Neural progenitor cell (in vitro differentiated cells): ENCODE data around the gene GRIK2. TPM values are rescaled to one million over a fixed set of nuclear protein-coding genes. Genes with fewer than 3 reads are reported as not detected.

Experiments
- DNase-seq: peaks from one replicate; pipeline ENCODE4 v3.0.0-alpha.2; 2016; ENCODE audit warnings: low spot score
- H2AFZ ChIP-seq: fragments of 200-600 bp; sonication (generic); replicated peaks from 2 replicates; pipeline ENCODE4 v1.6.1; 2016; ENCODE audit warnings: antibody characterized with exemption
- H3F3A ChIP-seq: fragments of 200-600 bp; sonication (generic); 2 replicates; pipeline ENCODE4 v1.6.1; 2016; ENCODE audit warnings: antibody characterized with exemption, low read depth
- H3K27ac ChIP-seq: fragments of 200-600 bp; sonication (generic); 2 replicates; pipeline ENCODE4 v1.5.1; 2016; ENCODE audit warnings: mild to moderate bottlenecking
- H3K27me3 ChIP-seq: fragments of 200-600 bp; sonication (generic); 2 replicates; pipeline ENCODE4 v1.6.1; 2016; ENCODE audit warnings: mild to moderate bottlenecking, moderate library complexity
- H3K36me3 ChIP-seq: fragments of 200-600 bp; sonication (generic); 2 replicates; pipeline ENCODE4 v1.5.1; 2016
- H3K4me1 ChIP-seq: fragments of 200-600 bp; sonication (generic); 2 replicates; pipeline ENCODE4 v1.6.1; 2016; ENCODE audit warnings: mixed run types
- H3K4me2 ChIP-seq: fragments of 200-600 bp; sonication (generic); 2 replicates; pipeline ENCODE4 v1.6.1; 2016
- H3K4me3 ChIP-seq: fragments of 200-600 bp; sonication (generic); 2 replicates; pipeline ENCODE4 v1.5.1; 2016
- H3K79me2 ChIP-seq: fragments of 200-600 bp; sonication (generic); 2 replicates; pipeline ENCODE4 v1.6.1; 2016; ENCODE audit warnings: low read depth
- H3K9ac ChIP-seq: fragments of 200-600 bp; sonication (generic); 2 replicates; pipeline ENCODE4 v1.6.1; 2016
- H3K9me3 ChIP-seq: fragments of 200-600 bp; sonication (generic); 2 replicates; pipeline ENCODE4 v1.5.1; 2016; ENCODE audit warnings: low read depth
- H4K20me1 ChIP-seq: fragments of 200-600 bp; sonication (generic); 2 replicates; pipeline ENCODE4 v1.6.1; 2016; ENCODE audit warnings: low read depth
- H3K27ac Mint-ChIP-seq: 3 replicates; pipeline ENCODE4 v1.8.0; 2021; ENCODE audit warnings: mixed read lengths
- H3K27me3 Mint-ChIP-seq: 2 replicates; pipeline ENCODE4 v1.8.0; 2022; ENCODE audit warnings: low read depth, mild to moderate bottlenecking, inconsistent platforms, moderate library complexity, mixed read lengths; ENCODE audit not compliant: insufficient read depth
- H3K36me3 Mint-ChIP-seq: 3 replicates; pipeline ENCODE4 v1.8.0; 2021; ENCODE audit warnings: mixed read lengths
- H3K4me1 Mint-ChIP-seq: 3 replicates; pipeline ENCODE4 v1.8.0; 2021; ENCODE audit warnings: mixed read lengths
- H3K4me3 Mint-ChIP-seq: 3 replicates; pipeline ENCODE4 v1.8.0; 2021; ENCODE audit warnings: mild to moderate bottlenecking, moderate library complexity, mixed read lengths
- H3K9me3 Mint-ChIP-seq: 3 replicates; pipeline ENCODE4 v1.8.0; 2020; ENCODE audit warnings: mixed read lengths
- CTCF ChIP-seq: fragments of 200-600 bp; sonication (generic); IDR thresholded peaks from 2 replicates; pipeline ENCODE4 v1.5.1; 2017; ENCODE audit warnings: antibody characterized with exemption, mild to moderate bottlenecking
- EZH2 ChIP-seq: fragments of 200-600 bp; sonication (generic); IDR thresholded peaks from 2 replicates; pipeline ENCODE4 v1.6.1; 2017; ENCODE audit warnings: antibody characterized with exemption, mild to moderate bottlenecking, moderate library complexity
- EZH2phosphoT487 ChIP-seq: fragments of 200-600 bp; sonication (generic); IDR thresholded peaks from 2 replicates; pipeline ENCODE4 v1.6.1; 2017; ENCODE audit warnings: antibody characterized with exemption
- total RNA-seq: library from RNA; depleted of rRNA; stranded (reverse); fragments of >200 nt; gene quantifications from 2 replicates; pipeline ENCODE4 v1.2.3, GENCODE V29; 2015; ENCODE audit warnings: low replicate concordance

The GRIK2 gene
- total RNA-seq, 1 donor from 2014 or later = 0.88 TPM

GRCh38 chr6:101722471-101722870, 329.0 kb downstream of the GRIK2 start:
- no peak overlapping the region for H3K27ac ChIP-seq
- no peaks in the 10 kb centered on the region for H3K79me2 ChIP-seq
- no peaks in the 10 kb centered on the region for H3K9me3 Mint-ChIP-seq
- H3K36me3 ChIP-seq = no peaks in the 10 kb centered on the region
- H2AFZ ChIP-seq = peak overlapping the region; percentile 11
- H3K4me1 Mint-ChIP-seq = no peaks in the 10 kb centered on the region
- TF ChIP-seq EZH2 (no peak), EZH2phosphoT487 (no peak), CTCF (no peak)
- no peaks in the 10 kb centered on the region for H4K20me1 ChIP-seq
- no peak overlapping the region for H3K27ac Mint-ChIP-seq
- H3K4me2 ChIP-seq = no peak overlapping the region
- no peak overlapping the region for H3K9ac ChIP-seq
- peaks cover 1% of the 10 kb centered on the region for H3F3A ChIP-seq
- H3K4me3 ChIP-seq = no peak overlapping the region
- no peaks in the 10 kb centered on the region for H3K27me3 Mint-ChIP-seq
- no peaks in the 10 kb centered on the region for H3K36me3 Mint-ChIP-seq
- H3K27me3 ChIP-seq = no peaks in the 10 kb centered on the region
- no peak for DNase-seq
- no peaks in the 10 kb centered on the region for H3K9me3 ChIP-seq
- peaks cover 24% of the 10 kb centered on the region for H3K4me1 ChIP-seq
- H3K4me3 Mint-ChIP-seq = no peak overlapping the region

- no peak overlapping the region for H3K4me2 ChIP-seq
- H3K4me3 ChIP-seq = no peak overlapping the region
- no peaks in the 10 kb centered on the region for H3F3A ChIP-seq
- H2AFZ ChIP-seq = peak overlapping the region; percentile 11
- H3K36me3 Mint-ChIP-seq = no peaks in the 10 kb centered on the region
- H3K36me3 ChIP-seq = no peaks in the 10 kb centered on the region
- no peaks in the 10 kb centered on the region for H3K9me3 Mint-ChIP-seq
- H3K4me1 Mint-ChIP-seq = no peaks in the 10 kb centered on the region
- DNase-seq = no peak
- no peaks in the 10 kb centered on the region for H3K27me3 Mint-ChIP-seq
- H3K4me3 Mint-ChIP-seq = no peak overlapping the region
- no peaks in the 10 kb centered on the region for H3K27me3 ChIP-seq
- no peaks in the 10 kb centered on the region for H4K20me1 ChIP-seq
- no peak overlapping the region for H3K27ac Mint-ChIP-seq
- peaks cover 18% of the 10 kb centered on the region for H3K4me1 ChIP-seq
- no peaks in the 10 kb centered on the region for H3K79me2 ChIP-seq
- no peak overlapping the region for H3K9ac ChIP-seq
- no peak overlapping the region for H3K27ac ChIP-seq
- no peak for TF ChIP-seq CTCF
- no peaks in the 10 kb centered on the region for H3K9me3 ChIP-seq
Measured at GRCh38 chr6:101722991-101723579, 329.6 kb downstream of the GRIK2 start.

GRCh38 chr6:101728388-101728787, 334.9 kb downstream of the GRIK2 start:
- no peak overlapping the region for H2AFZ ChIP-seq
- no peak overlapping the region for H3K9ac ChIP-seq
- no peaks in the 10 kb centered on the region for H4K20me1 ChIP-seq
- no peaks in the 10 kb centered on the region for H3F3A ChIP-seq
- Mint-ChIP-seq H3K4me3 (no peak overlapping the region), H3K4me1 (no peaks in the 10 kb centered on the region), H3K9me3 (no peaks in the 10 kb centered on the region), H3K36me3 (no peaks in the 10 kb centered on the region), H3K27me3 (no peaks in the 10 kb centered on the region), H3K27ac (no peak overlapping the region)
- DNase-seq = no peak
- no peak overlapping the region for H3K27ac ChIP-seq
- no peak overlapping the region for H3K4me2 ChIP-seq
- no peak overlapping the region for H3K4me3 ChIP-seq
- no peaks in the 10 kb centered on the region for H3K27me3 ChIP-seq
- no peaks in the 10 kb centered on the region for H3K9me3 ChIP-seq
- TF ChIP-seq EZH2 (no peak), EZH2phosphoT487 (no peak), CTCF (no peak)
- no peaks in the 10 kb centered on the region for H3K36me3 ChIP-seq
- peaks cover 16% of the 10 kb centered on the region for H3K4me1 ChIP-seq
- H3K79me2 ChIP-seq = no peaks in the 10 kb centered on the region
